H1 (cell line): Measurements from ENCODE around the gene HEATR1. TPM values are rescaled to one million over a fixed set of nuclear protein-coding genes. Genes with fewer than 3 reads are reported as not detected.

ENCODE experiments used
- CBX5 ChIP-seq: fragments of 300-800, 300-1000 bp; sonication (generic); IDR thresholded peaks from 2 replicates; pipeline ENCODE4 v1.7.1; 2016; ENCODE audit warnings: antibody characterized with exemption, low read length, low read depth
- CTBP2 ChIP-seq: IDR thresholded peaks from 2 replicates; pipeline ENCODE4 v1.7.0; 2011; ENCODE audit warnings: borderline replicate concordance, mild to moderate bottlenecking, moderate library complexity, mixed read lengths, low read length; ENCODE audit not compliant: insufficient read depth, insufficient read length
- PHF8 ChIP-seq: fragments of 200-600 bp; sonication (generic); conservative IDR thresholded peaks from 2 replicates; pipeline ENCODE4 v1.7.1; 2012; ENCODE audit warnings: low read depth, mild to moderate bottlenecking, inconsistent platforms, low read length, moderate library complexity
- RBBP5 ChIP-seq: IDR thresholded peaks from 2 replicates; pipeline ENCODE4 v1.7.1; 2012; ENCODE audit warnings: low read depth, mild to moderate bottlenecking, inconsistent platforms, low read length, moderate library complexity, borderline replicate concordance
- SIN3A ChIP-seq, 2 experiments: IDR thresholded peaks in 1 of 2; conservative IDR thresholded peaks in 1 of 2; 2 replicates each; pipeline ENCODE4 v1.6.1; 2011 to 2012; ENCODE audit warnings: low read length in 2 of 2, improper control_type of control experiment in 1 of 2, low read depth in 1 of 2, mild to moderate bottlenecking in 1 of 2
- SP1 ChIP-seq: IDR thresholded peaks from 2 replicates; pipeline ENCODE4 v1.6.1; 2011; ENCODE audit warnings: low read depth, low read length
- SUZ12 ChIP-seq: fragments of 200-600 bp; sonication (generic); IDR thresholded peaks from 2 replicates; pipeline ENCODE4 v1.6.1; 2012; ENCODE audit warnings: mild to moderate bottlenecking, inconsistent platforms, low read length, moderate library complexity, mixed read lengths
- TAF1 ChIP-seq: IDR thresholded peaks from 2 replicates; pipeline ENCODE4 v1.6.1; 2011; ENCODE audit warnings: mild to moderate bottlenecking, low read depth, low read length
- polyA plus RNA-seq, 7 experiments: library from polyadenylated mRNA; depleted of rRNA in 3 of 7; stranded (reverse) in 5 of 7; unstranded in 2 of 7; fragments of >200 nt in 5 of 7; fragments of 200-250 nt in 2 of 7; gene quantifications; 1 replicate in 5 of 7; 2 replicates in 1 of 7; 4 replicates in 1 of 7; pipeline versions ENCODE4 v1.2.1 to v1.2.3, GENCODE V29; 2011 to 2013; ENCODE audit warnings: missing spikeins in 2 of 7, mixed read lengths in 2 of 7
- total RNA-seq: library from RNA; stranded (reverse); fragmentation: NEBNext Ultra II Directional; extraction: Animal tissue kit (Norgen Biotek cat#: 25700); gene quantifications from 2 replicates; pipeline ENCODE4 v1.2.1, GENCODE V29; 2021
- TF ChIP-seq, protein P1 (sequence below): fragments of 300-600 bp; sonication (generic); IDR thresholded peaks from 2 replicates; pipeline ENCODE4 v1.7.1; 2012; ENCODE audit warnings: low read length, moderate library complexity, mild to moderate bottlenecking, inconsistent platforms; ENCODE audit not compliant: insufficient replicate concordance

The HEATR1 gene
- total and polyA plus RNA-seq, 2 of the 8 experiments (the other 6 are each of a cell fraction or from before 2014, with no cell fraction given): 13.0 to 95.8 TPM

DNA sequence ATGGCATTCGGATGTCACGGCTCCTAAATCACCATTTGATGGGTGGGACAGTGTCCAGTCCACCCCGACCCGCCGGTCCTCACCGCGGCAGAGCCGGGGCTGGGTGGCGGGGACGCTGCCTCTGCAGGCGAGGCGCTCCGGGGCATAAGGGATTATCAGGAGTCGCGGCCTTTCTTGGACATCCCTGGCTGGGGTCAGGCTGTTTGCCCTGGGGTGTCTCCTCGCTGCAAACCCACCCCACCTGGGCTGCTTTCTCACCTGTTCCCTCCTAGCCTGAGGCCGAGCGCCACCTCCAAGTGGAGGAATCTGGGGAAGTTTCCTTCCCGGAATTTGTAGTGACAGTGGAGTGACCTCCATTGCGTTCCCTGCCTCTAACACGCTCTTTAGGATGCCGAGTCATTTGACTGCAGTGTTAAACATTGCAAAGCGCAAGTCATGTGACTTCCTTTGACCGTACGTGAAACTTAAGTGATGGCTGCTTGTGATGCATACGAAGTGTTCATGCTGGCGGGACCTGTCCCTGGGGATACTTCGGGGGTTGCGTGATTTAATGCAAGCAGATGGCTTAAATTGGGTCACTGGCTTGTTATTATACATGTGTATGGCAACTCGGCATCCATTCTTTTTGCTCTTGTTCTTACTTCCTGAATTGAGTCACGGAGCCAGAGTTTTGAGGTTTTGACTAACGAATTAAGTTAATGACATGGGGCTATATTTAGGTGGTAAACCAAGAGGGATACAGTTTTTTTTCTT, 80.0 kb downstream of the HEATR1 start (continued):
- TF ChIP-seq TAF1 (peak; percentile 42; the same call in 1 of the 2 replicates), SP1 (no peak), PHF8 (0 out of 2 replicates have a peak, but pooled peaks have one; percentile 29), SUZ12 (peak; percentile 37; the same call in 1 of the 2 replicates), CBX5 (no peak), CTBP2 (no peak), SIN3A (conservative IDR thresholded peaks at IDR 0.05 in 1 of 2, IDR thresholded peaks at IDR 0.05 in 1 of 2; ENCODE audit: low read depth in 1 of 2, low read length in 2 of 2) (peak in 1 of 2 experiments; percentile 64; a peak in 2 of 4 replicates), RBBP5 (no peak)
- TF ChIP-seq, protein P1, sequence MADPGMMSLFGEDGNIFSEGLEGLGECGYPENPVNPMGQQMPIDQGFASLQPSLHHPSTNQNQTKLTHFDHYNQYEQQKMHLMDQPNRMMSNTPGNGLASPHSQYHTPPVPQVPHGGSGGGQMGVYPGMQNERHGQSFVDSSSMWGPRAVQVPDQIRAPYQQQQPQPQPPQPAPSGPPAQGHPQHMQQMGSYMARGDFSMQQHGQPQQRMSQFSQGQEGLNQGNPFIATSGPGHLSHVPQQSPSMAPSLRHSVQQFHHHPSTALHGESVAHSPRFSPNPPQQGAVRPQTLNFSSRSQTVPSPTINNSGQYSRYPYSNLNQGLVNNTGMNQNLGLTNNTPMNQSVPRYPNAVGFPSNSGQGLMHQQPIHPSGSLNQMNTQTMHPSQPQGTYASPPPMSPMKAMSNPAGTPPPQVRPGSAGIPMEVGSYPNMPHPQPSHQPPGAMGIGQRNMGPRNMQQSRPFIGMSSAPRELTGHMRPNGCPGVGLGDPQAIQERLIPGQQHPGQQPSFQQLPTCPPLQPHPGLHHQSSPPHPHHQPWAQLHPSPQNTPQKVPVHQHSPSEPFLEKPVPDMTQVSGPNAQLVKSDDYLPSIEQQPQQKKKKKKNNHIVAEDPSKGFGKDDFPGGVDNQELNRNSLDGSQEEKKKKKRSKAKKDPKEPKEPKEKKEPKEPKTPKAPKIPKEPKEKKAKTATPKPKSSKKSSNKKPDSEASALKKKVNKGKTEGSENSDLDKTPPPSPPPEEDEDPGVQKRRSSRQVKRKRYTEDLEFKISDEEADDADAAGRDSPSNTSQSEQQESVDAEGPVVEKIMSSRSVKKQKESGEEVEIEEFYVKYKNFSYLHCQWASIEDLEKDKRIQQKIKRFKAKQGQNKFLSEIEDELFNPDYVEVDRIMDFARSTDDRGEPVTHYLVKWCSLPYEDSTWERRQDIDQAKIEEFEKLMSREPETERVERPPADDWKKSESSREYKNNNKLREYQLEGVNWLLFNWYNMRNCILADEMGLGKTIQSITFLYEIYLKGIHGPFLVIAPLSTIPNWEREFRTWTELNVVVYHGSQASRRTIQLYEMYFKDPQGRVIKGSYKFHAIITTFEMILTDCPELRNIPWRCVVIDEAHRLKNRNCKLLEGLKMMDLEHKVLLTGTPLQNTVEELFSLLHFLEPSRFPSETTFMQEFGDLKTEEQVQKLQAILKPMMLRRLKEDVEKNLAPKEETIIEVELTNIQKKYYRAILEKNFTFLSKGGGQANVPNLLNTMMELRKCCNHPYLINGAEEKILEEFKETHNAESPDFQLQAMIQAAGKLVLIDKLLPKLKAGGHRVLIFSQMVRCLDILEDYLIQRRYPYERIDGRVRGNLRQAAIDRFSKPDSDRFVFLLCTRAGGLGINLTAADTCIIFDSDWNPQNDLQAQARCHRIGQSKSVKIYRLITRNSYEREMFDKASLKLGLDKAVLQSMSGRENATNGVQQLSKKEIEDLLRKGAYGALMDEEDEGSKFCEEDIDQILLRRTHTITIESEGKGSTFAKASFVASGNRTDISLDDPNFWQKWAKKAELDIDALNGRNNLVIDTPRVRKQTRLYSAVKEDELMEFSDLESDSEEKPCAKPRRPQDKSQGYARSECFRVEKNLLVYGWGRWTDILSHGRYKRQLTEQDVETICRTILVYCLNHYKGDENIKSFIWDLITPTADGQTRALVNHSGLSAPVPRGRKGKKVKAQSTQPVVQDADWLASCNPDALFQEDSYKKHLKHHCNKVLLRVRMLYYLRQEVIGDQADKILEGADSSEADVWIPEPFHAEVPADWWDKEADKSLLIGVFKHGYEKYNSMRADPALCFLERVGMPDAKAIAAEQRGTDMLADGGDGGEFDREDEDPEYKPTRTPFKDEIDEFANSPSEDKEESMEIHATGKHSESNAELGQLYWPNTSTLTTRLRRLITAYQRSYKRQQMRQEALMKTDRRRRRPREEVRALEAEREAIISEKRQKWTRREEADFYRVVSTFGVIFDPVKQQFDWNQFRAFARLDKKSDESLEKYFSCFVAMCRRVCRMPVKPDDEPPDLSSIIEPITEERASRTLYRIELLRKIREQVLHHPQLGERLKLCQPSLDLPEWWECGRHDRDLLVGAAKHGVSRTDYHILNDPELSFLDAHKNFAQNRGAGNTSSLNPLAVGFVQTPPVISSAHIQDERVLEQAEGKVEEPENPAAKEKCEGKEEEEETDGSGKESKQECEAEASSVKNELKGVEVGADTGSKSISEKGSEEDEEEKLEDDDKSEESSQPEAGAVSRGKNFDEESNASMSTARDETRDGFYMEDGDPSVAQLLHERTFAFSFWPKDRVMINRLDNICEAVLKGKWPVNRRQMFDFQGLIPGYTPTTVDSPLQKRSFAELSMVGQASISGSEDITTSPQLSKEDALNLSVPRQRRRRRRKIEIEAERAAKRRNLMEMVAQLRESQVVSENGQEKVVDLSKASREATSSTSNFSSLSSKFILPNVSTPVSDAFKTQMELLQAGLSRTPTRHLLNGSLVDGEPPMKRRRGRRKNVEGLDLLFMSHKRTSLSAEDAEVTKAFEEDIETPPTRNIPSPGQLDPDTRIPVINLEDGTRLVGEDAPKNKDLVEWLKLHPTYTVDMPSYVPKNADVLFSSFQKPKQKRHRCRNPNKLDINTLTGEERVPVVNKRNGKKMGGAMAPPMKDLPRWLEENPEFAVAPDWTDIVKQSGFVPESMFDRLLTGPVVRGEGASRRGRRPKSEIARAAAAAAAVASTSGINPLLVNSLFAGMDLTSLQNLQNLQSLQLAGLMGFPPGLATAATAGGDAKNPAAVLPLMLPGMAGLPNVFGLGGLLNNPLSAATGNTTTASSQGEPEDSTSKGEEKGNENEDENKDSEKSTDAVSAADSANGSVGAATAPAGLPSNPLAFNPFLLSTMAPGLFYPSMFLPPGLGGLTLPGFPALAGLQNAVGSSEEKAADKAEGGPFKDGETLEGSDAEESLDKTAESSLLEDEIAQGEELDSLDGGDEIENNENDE: no peak
